Left cardiac atrium (tissue), 4 donors: ENCODE data around the gene LARGE1. TPM values are rescaled to one million over a fixed set of nuclear protein-coding genes. Genes with fewer than 3 reads are reported as not detected.

Experiments used
- ATAC-seq, 2 donors: fragments of 200-7000 bp; cut with Tn5 transposase; one replicate each; pipeline ENCODE4 v1.9.1; 2020; ENCODE audit warnings: mild to moderate bottlenecking in 2 of 2, moderate library complexity in 2 of 2
- DNase-seq: peaks from one replicate; pipeline ENCODE4 v3.0.0-alpha.2; 2020
- intact Hi-C, 2 donors: fragments of 100-400 bp; cut with DNase I; formaldehyde crosslinking; loops; one replicate each; pipeline versions ENCODE4 v1.14.1 to v1.15.1; 2022 to 2023
- total RNA-seq, 2 donors: library from RNA; stranded (reverse); fragmentation: NEBNext Ultra II Directional; extraction: Animal tissue kit (Norgen Biotek cat#: 25700); gene quantifications; one replicate each; pipeline ENCODE4 v1.2.1, GENCODE V29; 2021
- donor health status: DM: no; HTN: yes; CAD: no.
- donor health status: DM: no; HTN: yes; CAD: no; lungs with severe emphysema.
- donor health status: DM: yes; HTN: yes; CAD: no.
- donor health status: Dilated cardiomyopathy.

The LARGE1 gene
- total RNA-seq, 2 donors from 2014 or later, result 66.5 to 103 TPM

DNA sequence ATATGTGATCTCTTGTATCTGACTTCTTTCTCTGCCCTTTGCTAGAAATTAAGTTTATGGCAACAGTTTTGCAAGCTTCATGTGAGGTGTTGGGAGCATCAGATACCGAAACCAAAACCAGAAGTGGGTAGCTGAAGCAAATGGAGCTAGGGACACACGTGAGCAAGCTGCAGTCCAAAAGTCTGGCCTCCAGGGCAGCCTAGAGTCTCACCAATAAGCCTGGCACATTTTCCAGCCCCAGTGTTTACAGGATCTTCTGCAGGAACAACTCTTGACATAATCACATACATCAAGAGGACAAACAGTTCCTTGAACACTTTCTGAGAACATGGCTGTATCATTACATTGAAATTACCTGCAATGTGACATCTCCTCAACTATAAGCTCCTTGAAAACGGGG, 114.1 kb downstream of the LARGE1 start:
- DNase-seq (no peak), ATAC-seq (no peak)
- intact Hi-C loops, result no loop called here

DNA sequence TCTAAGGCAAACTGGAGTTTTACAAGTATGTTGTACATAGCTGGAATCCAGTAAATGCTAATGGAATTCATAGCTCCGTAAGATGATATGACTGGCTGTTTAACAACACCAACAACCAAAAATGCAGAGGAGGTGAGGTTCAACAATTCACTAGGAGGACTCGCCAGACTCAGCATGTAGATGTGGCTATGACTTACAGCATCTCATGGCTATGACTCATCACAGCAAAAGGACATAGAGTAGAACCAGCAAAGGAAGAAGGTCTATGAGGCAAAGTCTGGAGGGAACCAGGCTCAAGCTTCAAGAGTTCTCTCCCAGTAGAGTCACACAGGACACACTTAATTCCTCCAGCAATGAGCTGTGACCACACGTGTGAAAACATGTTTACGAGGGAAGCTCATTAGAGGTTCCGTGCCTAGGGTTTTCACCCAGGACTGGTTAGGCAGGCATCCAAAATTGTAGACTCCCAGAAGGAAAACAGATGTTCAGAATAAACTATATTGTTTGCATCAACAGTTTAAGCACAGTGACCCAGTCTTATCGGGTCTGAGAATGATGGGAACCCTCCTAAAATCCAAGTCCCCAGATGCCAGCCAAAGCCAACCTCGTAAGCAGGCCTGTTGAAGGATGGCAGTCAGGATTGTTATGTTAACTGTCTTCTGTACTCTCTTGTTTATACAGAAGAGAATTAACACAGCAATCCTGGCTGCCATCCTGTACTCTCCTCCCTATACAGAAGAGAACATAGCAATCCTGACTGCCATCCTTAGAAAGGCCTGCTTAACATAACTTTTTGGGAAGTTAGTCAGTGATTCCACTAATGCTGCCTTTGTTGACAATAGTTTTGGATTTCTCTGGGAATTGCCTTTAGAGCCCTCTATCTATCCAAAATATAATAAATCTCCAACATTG, 116.6 kb downstream of the LARGE1 start:
- DNase-seq (no peak), ATAC-seq (peak in 1 of 2 donors; percentile 90)
- intact Hi-C loops, result no loop called here

DNA sequence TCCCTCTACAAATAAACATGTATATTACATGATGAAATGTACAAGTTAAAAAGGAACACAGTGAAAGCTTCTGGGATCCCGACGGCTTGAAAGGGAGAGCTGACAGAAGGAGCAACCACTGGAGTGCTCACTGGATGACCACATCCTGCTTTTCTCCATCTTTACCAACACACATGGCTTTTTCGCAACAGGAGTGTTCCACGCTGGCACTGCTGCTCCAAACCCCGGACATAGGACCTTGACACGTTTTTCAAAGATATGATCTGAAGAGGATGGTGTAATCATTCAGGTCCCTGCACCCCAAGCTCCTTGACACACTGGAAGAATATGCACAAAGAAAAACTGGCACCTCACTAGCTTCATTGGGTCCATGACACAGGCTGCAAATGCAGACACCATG, 121.9 kb downstream of the LARGE1 start:
- intact Hi-C loops, result no loop called here
- DNase-seq (no peak), ATAC-seq (no peak)

DNA sequence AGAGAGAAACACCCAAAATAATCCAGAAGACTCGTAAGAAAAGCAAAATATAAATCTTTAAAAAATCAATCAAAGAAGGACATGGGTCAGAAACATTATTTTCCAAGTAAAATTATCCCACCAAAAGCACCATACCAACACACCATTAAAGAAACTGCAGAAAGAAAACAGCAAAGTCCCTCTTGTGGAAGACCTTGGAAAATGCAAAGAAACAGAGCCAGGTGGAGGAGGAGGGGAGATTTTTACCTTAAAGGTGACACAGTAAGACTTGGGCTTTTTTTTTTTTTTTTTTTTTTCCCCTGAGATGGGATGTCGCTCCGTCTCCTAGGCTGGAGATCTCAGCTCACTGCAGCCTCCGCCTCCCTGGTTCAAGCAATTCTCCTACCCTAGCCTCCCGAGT, 123.8 kb downstream of the LARGE1 start:
- DNase-seq, result no peak
- intact Hi-C loops, result no loop called here
- ATAC-seq, result no peak

DNA sequence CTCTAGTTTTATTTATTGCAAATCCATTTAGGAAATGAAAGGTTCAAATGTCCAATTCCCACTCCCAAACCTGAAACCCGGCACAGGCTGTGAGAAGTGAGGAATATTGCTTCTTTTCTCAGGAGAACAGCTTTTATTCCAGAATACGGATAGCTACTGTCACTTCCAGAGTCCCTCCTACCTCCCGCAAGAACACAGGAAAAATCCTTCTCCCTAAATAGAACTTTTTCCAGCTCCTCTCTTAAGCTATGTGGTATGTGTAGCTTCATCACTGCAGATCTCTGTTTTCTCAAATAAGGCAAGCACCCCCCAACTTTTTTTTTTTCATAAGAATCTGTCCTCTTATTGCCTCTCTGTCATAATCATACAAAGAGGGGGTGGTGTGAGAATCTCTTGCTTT, 126.8 kb downstream of the LARGE1 start:
- no peak for ATAC-seq
- intact Hi-C loops, result no loop called here
- no peak for DNase-seq

DNA sequence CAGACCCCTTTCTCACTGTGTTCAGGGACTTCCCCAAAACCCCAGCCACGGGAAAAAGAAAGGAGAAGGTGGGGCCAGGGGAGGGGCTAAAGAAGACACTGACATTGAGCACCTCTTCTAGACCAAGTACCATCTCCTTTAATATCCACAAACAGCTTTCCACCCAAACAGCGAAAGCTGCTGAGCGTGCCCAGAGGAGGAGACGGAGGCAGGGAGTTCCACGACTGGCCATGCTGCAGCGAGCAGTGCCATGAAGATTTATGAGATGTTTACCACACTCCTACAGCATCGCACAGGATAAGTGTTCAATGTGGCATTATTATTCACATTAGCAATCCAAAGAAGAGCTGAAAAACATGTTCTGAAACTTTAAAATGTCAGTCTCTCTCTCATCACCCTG, 127.4 kb downstream of the LARGE1 start:
- no peak for DNase-seq
- intact Hi-C loops, result no loop called here
- peak; percentile 50 to 53 for ATAC-seq

DNA sequence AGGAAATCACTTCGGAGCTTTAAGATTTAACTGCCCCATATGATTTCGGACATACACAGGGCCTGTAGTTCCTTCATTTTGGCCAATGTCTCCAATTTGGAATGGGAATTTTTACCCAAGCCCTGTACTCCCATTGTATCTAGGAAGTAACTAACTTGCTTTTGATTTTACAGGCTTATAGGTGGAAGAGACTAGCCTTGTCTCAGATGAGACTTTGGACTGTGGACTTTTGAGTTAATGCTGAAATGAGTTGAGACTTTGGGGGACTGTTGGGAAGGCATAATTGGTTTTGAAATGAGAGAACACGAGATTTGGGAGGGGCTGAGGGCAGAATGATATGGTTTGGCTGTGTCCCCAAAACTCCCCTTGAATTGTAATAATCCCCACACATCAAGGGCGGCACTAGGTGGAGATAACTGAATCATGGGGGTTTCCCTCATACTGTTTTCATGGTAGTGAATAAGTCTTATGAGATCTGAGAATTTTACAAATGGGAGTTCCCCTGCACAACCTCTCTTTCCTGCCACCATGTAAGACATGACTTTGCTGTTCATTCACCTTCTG, 130.5 kb downstream of the LARGE1 start:
- intact Hi-C loops, result no loop called here
- ATAC-seq (no peak), DNase-seq (no peak)

DNA sequence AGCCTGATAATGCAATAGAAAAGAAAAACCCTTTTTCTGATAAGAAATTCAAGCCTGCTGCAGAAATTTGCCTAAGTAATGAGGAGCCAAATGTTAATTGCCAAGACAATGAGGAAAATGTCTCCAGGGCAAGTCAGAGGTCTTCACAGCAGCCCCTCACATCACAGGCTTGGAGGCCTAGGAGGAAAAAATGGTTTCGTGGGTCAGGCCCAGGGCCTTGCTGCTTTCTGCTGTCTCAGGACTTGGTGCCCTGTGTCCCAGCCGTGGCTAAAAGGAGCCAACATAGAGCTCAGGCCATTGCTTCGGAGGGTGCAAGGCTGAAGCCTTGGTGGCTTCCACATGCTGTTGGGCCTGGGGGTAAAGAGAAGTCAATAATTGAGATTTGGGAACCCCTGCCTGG, 131.3 kb downstream of the LARGE1 start:
- intact Hi-C loops, result no loop called here
- ATAC-seq (no peak), DNase-seq (no peak)

DNA sequence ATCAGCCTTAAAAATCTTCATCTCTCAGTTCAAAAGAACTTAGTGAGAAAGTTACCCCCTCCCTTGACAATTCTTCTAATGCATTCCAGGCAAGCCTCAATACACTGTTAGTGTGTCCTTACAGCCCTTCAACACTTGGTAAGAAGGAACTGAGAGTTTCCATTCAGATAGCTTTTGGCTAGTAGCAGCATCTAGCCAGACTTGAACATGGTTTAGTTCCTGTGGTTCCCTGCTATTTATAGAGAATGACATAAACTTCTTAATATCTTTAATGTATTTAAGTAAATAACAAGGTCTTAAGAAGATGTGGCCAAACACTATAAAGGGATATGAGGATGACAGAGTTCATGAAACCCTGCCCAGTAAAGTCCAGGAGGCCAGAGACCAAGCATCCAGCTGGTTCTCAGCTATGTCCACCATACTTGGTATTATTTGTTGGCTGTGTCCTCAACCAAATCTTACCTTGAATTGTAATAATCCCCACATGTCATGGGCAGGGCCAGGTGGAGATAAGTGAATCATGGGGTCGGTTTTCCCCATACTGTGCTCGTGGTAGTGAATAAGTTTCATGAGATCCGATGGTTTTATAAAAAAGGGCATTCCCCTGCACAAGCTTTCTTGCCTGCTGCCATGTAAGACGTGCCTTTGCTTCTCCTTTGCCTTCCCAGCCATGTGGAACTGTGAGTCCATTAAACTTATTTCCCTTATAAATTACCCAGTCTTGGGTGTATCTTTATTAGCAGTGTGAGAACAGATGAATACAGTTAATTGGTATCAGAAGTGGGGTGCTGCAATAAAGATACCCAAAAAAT, 132.4 kb downstream of the LARGE1 start:
- DNase-seq (no peak), ATAC-seq (no peak)
- intact Hi-C loops, result no loop called here

DNA sequence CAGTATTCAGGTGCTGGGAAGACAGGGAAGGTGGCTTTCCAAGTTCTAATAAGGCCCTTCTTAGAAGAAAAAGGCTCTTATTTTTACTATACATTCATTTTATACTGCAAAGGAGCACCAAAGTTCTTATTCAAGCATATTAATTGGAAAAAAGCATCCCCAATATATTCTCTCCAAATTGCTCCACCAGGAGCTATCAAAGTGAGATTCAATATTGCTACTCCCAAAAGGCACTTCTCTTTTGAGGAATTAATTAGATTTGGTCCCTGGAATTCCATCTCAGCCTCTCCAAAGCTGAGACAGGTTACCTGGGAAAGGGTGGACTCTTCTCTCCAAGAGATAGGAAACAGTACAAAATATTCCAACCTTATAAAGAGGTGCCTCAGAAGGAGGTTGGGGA, 134.1 kb downstream of the LARGE1 start:
- no peak for ATAC-seq

DNA sequence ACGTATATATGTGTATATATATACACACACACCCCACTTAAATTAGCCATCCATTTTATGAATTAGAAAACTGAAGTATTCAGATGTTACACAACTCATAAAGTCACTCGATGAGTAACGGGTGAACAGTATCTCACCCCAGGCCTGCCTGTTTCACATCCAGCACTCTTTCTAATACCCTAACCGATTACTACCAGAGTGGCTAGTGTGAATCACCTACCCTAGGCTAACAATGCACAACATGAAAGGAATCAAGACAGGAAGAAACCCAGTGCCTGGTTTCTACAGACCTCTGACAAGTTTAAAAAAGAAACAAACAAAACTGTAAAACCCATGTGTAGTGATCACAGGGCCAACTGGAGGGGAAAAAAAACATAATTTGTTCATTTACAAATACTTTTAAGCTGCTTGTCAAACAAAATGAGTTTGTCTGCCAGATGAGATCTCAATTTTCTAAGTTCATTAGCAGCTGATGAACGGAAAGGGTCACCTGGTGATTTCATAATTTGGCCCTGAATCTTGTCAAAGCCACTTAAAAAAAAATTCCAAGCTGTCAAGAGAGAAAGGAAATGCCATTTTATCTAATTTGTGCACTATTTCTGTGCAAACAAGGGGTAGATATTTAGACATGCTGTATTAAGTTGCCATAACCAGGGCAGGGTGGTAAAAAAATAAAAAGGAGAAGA, 134.8 kb downstream of the LARGE1 start:
- ATAC-seq (peak in 1 of 2 donors; percentile 64), DNase-seq (no peak)
- intact Hi-C loops, result no loop called here

More for the DNA sequence above, 134.1 kb downstream of the LARGE1 start:
- no peak for DNase-seq
- intact Hi-C loops, result no loop called here

DNA sequence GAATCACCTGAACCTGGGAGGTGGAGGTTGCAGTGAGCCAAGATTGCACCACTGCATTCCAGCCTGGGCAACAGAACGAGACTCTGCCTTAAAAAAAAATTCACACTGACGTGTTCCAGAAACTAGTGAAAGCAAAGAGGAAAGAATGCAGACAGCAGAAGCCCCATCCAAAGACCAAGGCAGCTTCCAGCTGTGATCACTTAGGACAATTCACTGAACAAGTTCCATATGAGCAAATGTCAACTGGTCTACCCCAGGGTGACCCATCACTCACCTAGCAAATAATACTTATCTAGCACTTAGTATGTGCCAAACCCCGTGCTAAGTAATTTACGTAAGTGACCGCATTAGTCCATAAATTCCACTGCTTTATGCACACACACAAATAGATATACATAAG, 138.9 kb downstream of the LARGE1 start:
- intact Hi-C loops, result loop anchor here in 1 of 2 donors (5.0 kb wide), 1 partner anchor 141 kb away; the partner anchor contains the start of gene LARGE1
- no peak for DNase-seq
- ATAC-seq, result peak; percentile 74 to 77

DNA sequence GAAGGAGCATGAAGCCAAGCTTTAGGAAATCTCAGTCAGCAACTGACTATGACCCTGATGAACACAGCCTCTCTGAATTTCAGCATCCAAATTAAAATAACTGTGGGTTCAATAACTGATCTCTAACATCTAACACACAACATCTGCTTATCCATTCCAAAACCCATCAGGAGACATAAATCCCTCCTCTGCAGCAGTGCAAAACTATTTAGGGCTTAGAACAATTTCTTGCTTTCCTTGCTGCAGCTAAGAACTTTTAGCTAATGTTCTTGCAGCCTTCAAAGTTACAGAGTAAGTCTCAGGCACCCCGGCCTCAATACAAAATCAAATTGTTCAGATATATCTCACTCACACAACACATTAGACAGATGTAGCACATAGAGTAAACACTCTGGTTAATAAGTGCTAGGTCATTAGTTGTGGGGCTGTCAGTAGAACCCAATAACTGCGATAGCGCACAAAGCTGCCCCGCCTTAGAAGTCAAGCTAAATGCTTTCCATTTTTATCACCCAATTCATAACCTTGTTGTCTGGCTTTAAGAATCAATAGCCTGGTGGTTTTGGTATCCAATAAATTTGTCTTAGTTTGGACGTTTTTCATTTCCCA, 139.6 kb downstream of the LARGE1 start:
- intact Hi-C loops, result loop anchor here in 1 of 2 donors (5.0 kb wide), 1 partner anchor 142 kb away; the partner anchor contains the start of gene LARGE1
- DNase-seq (no peak), ATAC-seq (no peak)

DNA sequence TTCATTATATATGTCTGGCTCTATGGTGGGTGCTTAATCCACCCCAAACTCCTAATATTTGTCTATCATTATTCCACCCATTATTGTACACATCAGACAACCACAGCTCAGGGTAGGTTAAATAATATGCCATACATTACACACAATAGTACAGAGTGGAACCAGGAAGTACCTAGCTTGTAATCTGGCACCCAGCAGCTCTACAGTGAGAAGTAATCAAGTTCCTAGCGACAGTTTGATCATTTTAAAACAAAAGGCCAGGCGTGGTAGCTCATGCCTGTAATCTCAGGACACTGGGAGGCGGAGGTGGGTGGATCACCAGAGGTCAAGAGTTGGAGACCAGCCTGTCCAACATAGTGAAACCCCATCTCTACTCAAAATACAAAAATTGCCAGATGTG, 141.0 kb downstream of the LARGE1 start:
- no peak for DNase-seq
- intact Hi-C loops, result no loop called here
- no peak for ATAC-seq

DNA sequence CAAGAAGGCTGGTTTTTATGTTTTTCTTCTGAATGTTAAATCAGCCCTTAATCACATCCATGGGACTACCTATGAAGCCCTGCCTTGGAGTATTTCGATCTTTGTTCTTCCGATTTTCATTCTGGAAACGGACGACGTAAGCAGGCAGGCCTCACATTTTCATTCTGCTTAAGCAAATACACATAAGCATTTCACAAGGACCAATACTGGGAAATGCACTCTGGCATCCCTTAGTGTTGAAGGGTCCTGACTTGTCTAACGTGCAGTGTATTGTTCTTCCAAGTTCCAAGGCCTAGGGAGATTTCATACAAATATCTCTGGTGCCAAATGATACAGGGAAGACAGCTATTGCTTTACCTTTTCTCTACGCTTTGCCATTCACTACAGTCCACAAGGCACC, 143.8 kb downstream of the LARGE1 start:
- intact Hi-C loops, result no loop called here
- DNase-seq (no peak), ATAC-seq (no peak)

DNA sequence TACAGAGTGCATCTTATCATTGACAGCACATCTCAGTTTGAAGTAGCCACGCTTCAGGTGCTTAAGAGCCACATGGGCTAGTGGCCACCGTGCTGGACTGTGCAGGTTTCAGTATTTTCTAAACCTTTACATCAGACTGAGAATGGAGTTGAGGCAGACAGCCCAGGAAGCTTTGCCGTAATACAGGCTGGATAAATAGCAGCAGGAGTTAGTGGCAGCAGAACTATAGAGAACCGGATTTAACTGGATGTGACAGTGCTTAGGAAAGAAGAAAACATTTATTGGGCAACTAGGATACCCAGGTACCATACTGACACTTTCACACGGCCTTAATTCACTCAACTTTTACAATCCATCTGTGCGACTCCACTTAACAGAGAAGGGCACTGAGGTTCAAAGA, 145.5 kb downstream of the LARGE1 start:
- intact Hi-C loops, result no loop called here
- ATAC-seq (no peak), DNase-seq (no peak)

DNA sequence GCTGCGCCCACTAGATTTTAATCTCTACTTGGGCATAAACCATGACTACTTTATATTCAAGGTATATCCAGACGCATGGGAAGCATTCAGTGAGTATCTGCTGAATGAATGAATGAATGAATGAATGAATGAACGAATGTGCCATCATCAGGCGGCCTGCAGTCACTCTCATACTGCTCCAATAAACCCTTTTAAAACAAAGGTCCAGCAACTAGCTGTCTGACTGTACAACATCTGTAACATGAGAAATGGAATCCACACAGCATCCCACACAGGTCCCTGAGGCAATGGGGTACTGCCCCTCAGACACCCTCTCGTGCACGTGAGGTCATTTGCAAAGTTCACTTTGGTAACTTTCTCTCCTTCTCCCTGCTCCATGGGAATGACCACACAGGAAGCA, 147.5 kb downstream of the LARGE1 start:
- no peak for ATAC-seq
- intact Hi-C loops, result no loop called here
- no peak for DNase-seq

DNA sequence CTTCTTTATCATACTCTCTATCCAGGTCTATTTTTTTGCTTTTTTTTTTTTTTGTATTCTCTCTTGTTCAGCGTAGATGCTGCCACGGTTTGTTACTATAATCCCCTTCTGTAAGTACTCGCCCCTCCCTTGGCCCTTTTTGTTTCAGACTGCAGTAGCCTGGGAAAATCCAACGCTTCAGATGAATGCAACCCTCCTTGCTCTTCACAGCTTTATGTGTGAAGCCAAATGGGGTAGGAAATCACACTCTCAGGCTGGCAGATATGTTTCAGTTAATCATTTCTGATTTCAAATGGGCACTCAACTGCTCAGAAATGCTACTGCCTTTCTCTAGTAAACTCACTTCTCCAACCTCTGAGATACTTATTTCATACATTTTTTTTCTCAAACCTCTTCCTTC, 149.1 kb downstream of the LARGE1 start:
- intact Hi-C loops, result no loop called here
- no peak for ATAC-seq
- DNase-seq, result no peak

DNA sequence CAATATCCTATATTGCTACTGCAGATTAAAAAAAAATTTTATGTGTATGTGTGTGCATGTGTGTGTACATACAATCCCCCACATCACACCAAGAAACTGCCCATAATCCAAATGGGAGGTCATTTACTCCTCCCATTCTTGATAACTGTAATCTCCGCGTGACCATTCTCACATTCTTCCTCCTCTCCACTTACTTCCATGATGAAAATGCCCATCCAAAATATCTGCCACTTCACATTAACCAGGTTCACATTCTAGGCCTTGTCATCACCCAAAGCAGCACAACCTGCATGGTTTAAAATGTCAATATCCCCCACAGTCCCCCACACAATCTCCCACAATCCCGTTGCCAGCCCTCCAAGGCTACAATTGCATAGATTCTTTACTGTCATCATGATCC, 149.6 kb downstream of the LARGE1 start:
- DNase-seq (no peak), ATAC-seq (peak in 1 of 2 donors; percentile 57)
- intact Hi-C loops, result no loop called here
